DOHH2 (cell line): Measurements from ENCODE around the gene RIPOR3.

Experiments used
- H3F3A ChIP-seq: fragments of 200-600 bp; sonication (generic), shearing (Covaris generic); 2 replicates; pipeline ENCODE4 v1.6.0; 2016; ENCODE audit warnings: antibody characterized with exemption, mild to moderate bottlenecking; ENCODE audit not compliant: control insufficient read depth, insufficient read depth
- H3K27ac ChIP-seq: fragments of 200-600 bp; sonication (generic); 2 replicates; pipeline ENCODE4 v1.5.1; 2014; ENCODE audit warnings: low read depth, mild to moderate bottlenecking, low read length, moderate library complexity
- H3K27me3 ChIP-seq: fragments of 200-600 bp; sonication (generic); 2 replicates; pipeline ENCODE4 v1.6.1; 2014; ENCODE audit warnings: mild to moderate bottlenecking, low read length, mixed read lengths; ENCODE audit not compliant: control insufficient read depth
- H3K36me3 ChIP-seq: fragments of 200-600 bp; sonication (generic); 2 replicates; pipeline ENCODE4 v1.6.1; 2014; ENCODE audit warnings: mild to moderate bottlenecking, low read length, moderate library complexity, mixed read lengths; ENCODE audit not compliant: control insufficient read depth
- H3K4me1 ChIP-seq: fragments of 200-600 bp; sonication (generic); 2 replicates; pipeline ENCODE4 v1.6.1; 2014; ENCODE audit warnings: mild to moderate bottlenecking, low read length, mixed read lengths; ENCODE audit not compliant: control insufficient read depth
- H3K4me2 ChIP-seq: fragments of 200-600 bp; sonication (generic); 2 replicates; pipeline ENCODE4 v1.6.0; 2014; ENCODE audit warnings: mild to moderate bottlenecking, low read length, moderate library complexity
- H3K4me3 ChIP-seq: fragments of 200-600 bp; sonication (generic); 2 replicates; pipeline ENCODE4 v1.5.1; 2014; ENCODE audit warnings: mild to moderate bottlenecking, low read length, mixed read lengths
- H3K79me2 ChIP-seq: fragments of 200-600 bp; sonication (generic); 2 replicates; pipeline ENCODE4 v1.6.1; 2014; ENCODE audit warnings: mild to moderate bottlenecking, low read length, mixed read lengths; ENCODE audit not compliant: control insufficient read depth
- H3K9me2 ChIP-seq: fragments of 200-600 bp; sonication (generic); replicated peaks from 2 replicates; pipeline ENCODE4 v1.6.1; 2014; ENCODE audit warnings: mild to moderate bottlenecking, low read length, mixed read lengths; ENCODE audit not compliant: control insufficient read depth
- H3K9me3 ChIP-seq: fragments of 200-600 bp; sonication (generic); 2 replicates; pipeline ENCODE4 v1.6.1; 2014; ENCODE audit warnings: antibody characterized with exemption, low read length, mixed read lengths; ENCODE audit not compliant: control insufficient read depth, insufficient read depth
- H4K20me1 ChIP-seq: fragments of 200-600 bp; sonication (generic); 2 replicates; pipeline ENCODE4 v1.6.0; 2014; ENCODE audit warnings: low read depth, mild to moderate bottlenecking, antibody characterized with exemption, low read length, moderate library complexity; ENCODE audit not compliant: control insufficient read depth, insufficient read depth
- EZH2phosphoT487 ChIP-seq: fragments of 200-600 bp; sonication (generic); IDR thresholded peaks from 2 replicates; pipeline ENCODE4 v1.6.1; 2017; ENCODE audit warnings: borderline replicate concordance, mild to moderate bottlenecking, antibody characterized with exemption, low read length, moderate library complexity, mixed read lengths
- TF ChIP-seq, protein P1 (sequence below): fragments of 200-600 bp; sonication (generic); IDR thresholded peaks from one replicate; pipeline ENCODE4 v1.5.1; 2014; ENCODE audit warnings: antibody characterized with exemption, mild to moderate bottlenecking, low read depth, low read length; ENCODE audit not compliant: poor library complexity, severe bottlenecking

Gene RIPOR3

GRCh38 chr20:50674138-50674825 is 17.1 kb downstream of the RIPOR3 start:
- Histone ChIP-seq H3K9me3 (no peaks in the 10 kb centered on the region), H3K4me2 (no peak overlapping the region), H3K9me2 (no peaks in the 10 kb centered on the region), H3F3A (no peaks in the 10 kb centered on the region), H3K4me1 (no peaks in the 10 kb centered on the region), H3K36me3 (no peaks in the 10 kb centered on the region), H3K27ac (no peak overlapping the region), H3K27me3 (peaks cover 8% of the 10 kb centered on the region), H3K4me3 (no peak overlapping the region), H4K20me1 (no peaks in the 10 kb centered on the region), H3K79me2 (no peaks in the 10 kb centered on the region)
- TF ChIP-seq, protein P1, sequence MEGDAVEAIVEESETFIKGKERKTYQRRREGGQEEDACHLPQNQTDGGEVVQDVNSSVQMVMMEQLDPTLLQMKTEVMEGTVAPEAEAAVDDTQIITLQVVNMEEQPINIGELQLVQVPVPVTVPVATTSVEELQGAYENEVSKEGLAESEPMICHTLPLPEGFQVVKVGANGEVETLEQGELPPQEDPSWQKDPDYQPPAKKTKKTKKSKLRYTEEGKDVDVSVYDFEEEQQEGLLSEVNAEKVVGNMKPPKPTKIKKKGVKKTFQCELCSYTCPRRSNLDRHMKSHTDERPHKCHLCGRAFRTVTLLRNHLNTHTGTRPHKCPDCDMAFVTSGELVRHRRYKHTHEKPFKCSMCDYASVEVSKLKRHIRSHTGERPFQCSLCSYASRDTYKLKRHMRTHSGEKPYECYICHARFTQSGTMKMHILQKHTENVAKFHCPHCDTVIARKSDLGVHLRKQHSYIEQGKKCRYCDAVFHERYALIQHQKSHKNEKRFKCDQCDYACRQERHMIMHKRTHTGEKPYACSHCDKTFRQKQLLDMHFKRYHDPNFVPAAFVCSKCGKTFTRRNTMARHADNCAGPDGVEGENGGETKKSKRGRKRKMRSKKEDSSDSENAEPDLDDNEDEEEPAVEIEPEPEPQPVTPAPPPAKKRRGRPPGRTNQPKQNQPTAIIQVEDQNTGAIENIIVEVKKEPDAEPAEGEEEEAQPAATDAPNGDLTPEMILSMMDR, result no peak
- no peak for TF ChIP-seq EZH2phosphoT487

DNA sequence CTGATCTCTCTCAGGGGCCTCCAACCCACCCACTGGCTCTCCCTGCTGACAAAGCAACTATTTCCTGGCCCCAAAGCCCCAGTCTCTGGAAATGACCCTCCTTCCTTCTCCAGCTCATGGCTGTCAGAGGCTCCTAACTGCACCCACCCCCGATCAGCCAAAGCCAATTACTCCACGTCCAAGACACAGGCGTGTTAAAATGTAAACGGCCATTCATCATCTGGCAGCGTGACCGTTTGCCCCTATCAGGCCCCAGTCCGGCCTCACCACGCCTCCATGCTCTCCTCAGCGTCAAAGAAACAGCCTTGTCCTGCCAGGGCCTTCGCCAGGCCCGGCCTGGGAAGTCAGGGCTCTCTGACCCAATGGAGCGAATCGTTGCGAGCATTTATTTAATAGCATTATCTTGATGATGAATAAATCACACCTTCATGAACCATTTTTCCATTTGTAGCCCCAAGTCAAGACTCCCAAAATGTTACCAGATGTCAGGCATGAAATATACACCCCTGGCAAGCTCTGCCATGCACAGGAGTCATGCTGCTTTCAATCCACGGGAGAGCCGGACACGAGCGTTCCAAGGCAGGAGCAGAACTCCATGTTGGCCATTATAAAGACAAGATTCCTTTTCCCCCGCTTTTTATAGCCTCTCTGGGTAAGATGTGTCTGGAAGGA is 17.7 kb downstream of the RIPOR3 start:
- Histone ChIP-seq H3K79me2 (no peaks in the 10 kb centered on the region), H4K20me1 (no peaks in the 10 kb centered on the region), H3K27me3 (peaks cover 8% of the 10 kb centered on the region), H3K9me2 (no peaks in the 10 kb centered on the region), H3K36me3 (no peaks in the 10 kb centered on the region), H3K4me1 (no peaks in the 10 kb centered on the region), H3K9me3 (no peaks in the 10 kb centered on the region), H3K4me3 (no peak overlapping the region), H3F3A (no peaks in the 10 kb centered on the region), H3K27ac (no peak overlapping the region), H3K4me2 (no peak overlapping the region)
- no peak for TF ChIP-seq EZH2phosphoT487
- TF ChIP-seq, protein P1, result no peak

GRCh38 chr20:50673146-50673465 is 18.2 kb downstream of the RIPOR3 start:
- H3K4me1 ChIP-seq, result no peaks in the 10 kb centered on the region

More at GRCh38 chr20:50673146-50673465, 18.2 kb downstream of the RIPOR3 start:
- Histone ChIP-seq H3K79me2 (no peaks in the 10 kb centered on the region), H3K27ac (no peak overlapping the region), H3K9me2 (no peaks in the 10 kb centered on the region), H3K36me3 (no peaks in the 10 kb centered on the region), H3K4me3 (no peak overlapping the region), H3K4me2 (no peak overlapping the region), H4K20me1 (no peaks in the 10 kb centered on the region), H3F3A (no peaks in the 10 kb centered on the region), H3K27me3 (peaks cover 8% of the 10 kb centered on the region), H3K9me3 (no peaks in the 10 kb centered on the region)
- no peak for TF ChIP-seq EZH2phosphoT487
- TF ChIP-seq, protein P1, result no peak
